GM18867 (cell line): Measurements from ENCODE around the gene ACHE.
"Not testable (repeated sequence)": the region's sequence is repeated elsewhere in the genome, so short reads cannot be mapped to it uniquely, and the experiment has no call there.

Experiments used
- ATAC-seq: cut with Tn5 transposase; IDR thresholded peaks from one replicate; pipeline ENCODE4 v1.9.1; 2021; ENCODE audit warnings: mild to moderate bottlenecking, moderate library complexity; ENCODE audit not compliant: unreplicated experiment

ACHE gene

GRCh38 chr7:100895701-100895955, at the start of gene ACHE:
TSS of gene ACHE (minus strand) at chr7:100895888. CDS start at chr7:100894232, 1,656 bp downstream.
- no peak for ATAC-seq

- no peak for ATAC-seq
Measured at GRCh38 chr7:100944138-100944537, 48.5 kb upstream of the ACHE start.

- ATAC-seq = no peak
Measured at GRCh38 chr7:100943693-100944092, 48.0 kb upstream of the ACHE start.

- no peak for ATAC-seq
Measured at GRCh38 chr7:100942045-100942774, 46.5 kb upstream of the ACHE start.

DNA sequence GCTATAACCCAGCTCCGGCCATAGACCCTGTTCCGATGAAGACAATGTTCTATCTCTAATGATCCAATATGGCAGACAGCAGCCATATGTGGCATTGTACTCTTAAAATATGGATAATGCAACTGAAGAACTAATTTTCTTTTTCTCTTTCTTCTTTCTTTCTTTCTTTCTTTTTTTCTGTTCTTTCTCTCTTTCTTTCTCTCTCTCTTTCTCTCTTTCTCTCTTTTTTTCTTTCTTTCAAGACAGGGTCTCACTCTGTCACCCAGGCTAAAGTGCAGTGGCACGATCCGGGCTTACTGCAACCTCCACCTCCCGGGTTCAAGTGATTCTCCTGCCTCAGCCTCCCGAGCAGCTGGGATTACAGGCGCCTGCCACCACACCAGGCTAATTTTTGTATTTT, 40.5 kb upstream of the ACHE start:
- ATAC-seq = not testable (repeated sequence)

DNA sequence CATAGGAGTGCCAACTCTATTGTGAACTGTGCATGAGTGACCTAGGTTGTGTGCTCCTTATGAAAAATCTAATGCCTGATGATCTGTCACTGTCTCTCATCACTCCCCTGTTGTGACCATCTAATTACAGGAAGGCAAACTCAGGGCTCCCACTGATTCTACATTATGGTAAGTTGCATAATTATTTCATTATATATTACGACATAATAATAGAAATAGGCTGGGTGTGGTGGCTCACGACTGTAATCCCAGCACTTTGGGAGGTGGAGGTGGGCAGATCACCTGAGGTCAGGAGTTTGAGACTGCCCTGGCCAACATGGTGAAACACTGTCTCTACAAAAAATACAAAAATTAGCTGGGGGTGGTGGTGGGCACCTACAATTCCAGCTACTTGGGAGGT, 39.7 kb upstream of the ACHE start:
- not testable (repeated sequence) for ATAC-seq

DNA sequence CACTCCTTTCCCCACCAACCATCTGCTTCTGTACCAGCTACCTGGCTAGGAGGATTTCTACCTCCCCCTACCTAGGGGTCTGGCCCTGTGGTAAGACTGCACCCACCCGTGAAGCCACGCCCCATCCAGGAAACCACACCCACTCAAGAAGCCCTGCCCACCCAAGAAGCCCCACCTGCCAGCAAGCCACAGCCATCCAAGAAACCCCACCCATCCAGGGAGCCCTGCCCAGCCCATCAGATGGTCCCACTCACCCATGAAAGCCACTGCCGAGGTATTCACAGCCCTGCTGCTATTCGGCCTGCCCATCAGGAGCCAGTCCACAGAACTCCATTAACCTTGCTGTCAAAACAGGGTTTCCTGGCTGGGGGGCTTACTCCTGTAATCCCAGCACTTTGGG, 38.0 kb upstream of the ACHE start:
- no peak for ATAC-seq

DNA sequence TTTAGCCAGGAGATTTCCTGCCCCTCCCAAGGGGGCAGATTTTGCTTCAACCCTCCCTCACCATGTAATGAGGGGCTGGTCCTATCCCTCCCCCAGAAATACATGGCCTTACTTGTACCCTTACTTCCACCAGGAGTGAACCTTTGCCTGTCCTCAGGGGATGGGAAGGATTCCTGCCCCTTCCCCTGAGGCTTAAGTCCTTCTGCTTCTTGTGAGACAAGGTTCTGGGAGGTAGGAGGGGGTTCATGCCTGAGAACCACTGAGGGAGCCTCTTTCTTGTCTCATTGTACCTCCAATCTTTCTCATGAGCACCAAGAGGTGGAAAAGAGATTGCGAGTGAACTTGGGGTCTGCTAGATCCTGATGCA, 34.1 kb upstream of the ACHE start:
- ATAC-seq = no peak

- ATAC-seq = not testable (repeated sequence)
Measured at GRCh38 chr7:100923616-100924015, 27.9 kb upstream of the ACHE start.

DNA sequence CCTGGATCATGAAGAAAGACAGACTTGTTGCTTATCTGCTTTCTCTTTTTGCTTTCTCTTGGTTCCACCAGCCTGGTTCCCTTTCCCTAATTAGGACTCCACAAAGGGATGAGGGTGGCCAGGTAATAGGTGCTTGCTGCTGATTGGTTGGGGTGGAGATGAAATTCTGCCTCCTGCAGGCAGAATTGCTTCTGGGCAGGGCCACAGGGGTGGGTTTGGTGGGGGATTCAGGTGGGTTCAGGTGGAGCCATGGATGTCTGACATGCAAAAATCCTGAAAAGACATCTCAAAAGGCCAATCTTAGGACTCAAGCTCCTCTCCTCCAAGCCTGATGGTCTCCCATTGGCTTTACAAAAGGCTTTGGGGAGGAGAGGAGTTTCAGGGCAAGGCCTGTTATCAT, 25.4 kb upstream of the ACHE start:
- no peak for ATAC-seq

- ATAC-seq = not testable (repeated sequence)
Measured at GRCh38 chr7:100919779-100920437, 24.2 kb upstream of the ACHE start.

GRCh38 chr7:100919335-100919734, 23.6 kb upstream of the ACHE start:
- ATAC-seq = not testable (repeated sequence)

DNA sequence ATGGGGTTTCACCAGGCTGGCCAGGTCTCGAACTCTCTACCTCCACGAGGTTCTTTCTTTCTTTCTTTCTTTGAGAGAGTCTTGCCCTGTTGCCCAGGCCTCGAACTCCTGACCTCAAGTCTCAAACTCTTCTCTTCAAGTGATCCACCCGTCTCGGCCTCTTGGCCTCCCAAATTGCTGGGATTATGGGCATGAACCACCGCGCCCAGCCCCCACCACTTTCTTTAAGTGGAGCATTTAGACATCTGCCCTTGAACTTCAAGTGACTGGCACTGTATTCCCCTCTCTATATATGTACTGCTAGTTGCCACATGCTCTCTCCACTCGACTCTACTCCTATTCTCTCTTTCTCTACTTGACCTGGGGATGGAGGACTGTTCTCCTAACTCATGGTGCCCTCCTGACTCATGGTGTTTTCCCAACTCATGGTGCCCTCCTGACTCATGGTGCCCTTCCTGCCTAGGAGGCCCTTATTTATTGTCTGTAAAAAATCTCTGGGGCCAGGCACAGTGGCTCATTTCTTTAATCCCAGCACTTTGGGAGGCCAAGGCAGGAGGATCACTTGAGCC, 19.3 kb upstream of the ACHE start:
- ATAC-seq = no peak

- ATAC-seq = no peak
Measured at GRCh38 chr7:100914208-100914878, 18.7 kb upstream of the ACHE start.

DNA sequence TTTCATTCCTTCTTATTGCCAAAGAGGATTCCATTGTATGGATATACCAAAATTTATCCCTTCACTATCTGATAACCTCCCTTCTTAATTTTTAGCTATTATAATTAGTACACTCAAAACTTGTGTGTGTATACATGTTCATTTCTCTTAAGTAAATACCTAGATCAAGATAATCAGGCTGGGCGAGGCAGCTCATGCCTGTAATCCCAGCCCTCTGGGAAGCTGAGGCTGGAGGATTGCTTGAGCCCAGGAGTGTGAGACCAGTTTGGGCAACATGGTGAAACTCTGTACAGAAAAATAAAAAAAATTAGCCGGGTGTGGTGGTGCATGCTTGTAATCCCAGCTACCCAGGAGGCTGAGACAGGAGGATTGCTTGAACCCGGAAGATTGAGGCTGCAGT, 15.8 kb upstream of the ACHE start:
- no peak for ATAC-seq

DNA sequence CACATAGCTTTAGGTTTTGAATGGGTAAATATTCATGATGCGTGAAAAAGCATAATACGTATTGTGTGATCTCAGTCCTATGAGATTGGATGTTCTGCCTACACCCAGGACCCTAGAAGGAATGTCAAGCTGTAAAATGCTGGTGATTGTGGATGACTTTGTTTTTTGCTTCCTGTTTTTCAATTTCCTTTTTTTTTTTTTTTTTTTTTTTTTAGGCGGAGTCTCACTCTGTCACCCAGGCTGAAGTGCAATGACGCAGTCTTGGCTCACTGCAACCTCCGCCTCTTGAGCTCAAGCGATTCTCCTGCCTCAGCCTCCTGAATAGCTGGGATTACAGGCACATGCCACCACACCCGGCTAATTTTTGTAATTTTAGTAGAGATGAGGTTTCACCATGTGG, 14.8 kb upstream of the ACHE start:
- ATAC-seq = not testable (repeated sequence)

DNA sequence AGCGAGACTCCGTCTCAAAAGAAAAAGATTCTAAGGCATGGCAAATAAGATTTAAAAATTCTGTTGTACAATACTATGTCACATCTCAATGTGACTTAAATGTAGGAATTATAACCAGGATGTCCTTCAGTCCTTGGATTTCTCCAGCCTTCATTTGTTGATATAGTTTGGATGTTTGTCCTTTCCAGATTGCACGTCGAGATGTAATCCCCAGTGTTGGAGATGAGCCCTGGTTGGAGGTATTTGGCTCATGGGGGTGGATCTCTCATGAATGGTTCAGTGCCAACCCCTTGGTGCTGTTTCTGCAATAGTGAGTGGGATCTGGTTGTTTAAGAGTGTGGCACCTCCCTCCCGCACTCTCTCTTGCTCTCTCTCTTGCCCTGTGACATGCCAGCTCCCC, 12.8 kb upstream of the ACHE start:
- no peak for ATAC-seq

GRCh38 chr7:100902638-100903037, 7.0 kb upstream of the ACHE start:
- ATAC-seq = no peak

GRCh38 chr7:100901921-100902332, 6.2 kb upstream of the ACHE start:
- ATAC-seq = no peak

GRCh38 chr7:100900978-100901377, 5.3 kb upstream of the ACHE start:
- ATAC-seq = no peak

DNA sequence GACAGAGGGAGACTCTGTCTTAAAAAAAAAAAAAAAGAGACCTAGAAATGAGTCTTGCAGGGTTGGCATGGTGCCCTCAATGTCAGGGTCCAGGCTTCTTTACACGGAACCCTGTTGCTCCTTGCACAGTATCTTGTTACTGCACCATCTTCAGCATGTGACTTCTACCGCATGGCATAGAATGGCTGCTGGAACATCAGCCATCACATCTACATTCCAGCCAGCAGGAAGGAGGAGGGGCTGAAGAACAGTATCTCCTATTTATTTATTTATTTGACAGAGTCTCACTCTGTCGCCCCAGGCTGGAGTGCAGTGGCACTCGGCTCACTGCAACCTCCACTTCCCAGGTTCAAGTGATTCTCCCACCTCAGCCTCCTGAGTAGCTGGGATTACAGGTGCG, 3.7 kb upstream of the ACHE start:
- no peak for ATAC-seq
